Measurements from ENCODE around the gene TCF15.

DNA sequence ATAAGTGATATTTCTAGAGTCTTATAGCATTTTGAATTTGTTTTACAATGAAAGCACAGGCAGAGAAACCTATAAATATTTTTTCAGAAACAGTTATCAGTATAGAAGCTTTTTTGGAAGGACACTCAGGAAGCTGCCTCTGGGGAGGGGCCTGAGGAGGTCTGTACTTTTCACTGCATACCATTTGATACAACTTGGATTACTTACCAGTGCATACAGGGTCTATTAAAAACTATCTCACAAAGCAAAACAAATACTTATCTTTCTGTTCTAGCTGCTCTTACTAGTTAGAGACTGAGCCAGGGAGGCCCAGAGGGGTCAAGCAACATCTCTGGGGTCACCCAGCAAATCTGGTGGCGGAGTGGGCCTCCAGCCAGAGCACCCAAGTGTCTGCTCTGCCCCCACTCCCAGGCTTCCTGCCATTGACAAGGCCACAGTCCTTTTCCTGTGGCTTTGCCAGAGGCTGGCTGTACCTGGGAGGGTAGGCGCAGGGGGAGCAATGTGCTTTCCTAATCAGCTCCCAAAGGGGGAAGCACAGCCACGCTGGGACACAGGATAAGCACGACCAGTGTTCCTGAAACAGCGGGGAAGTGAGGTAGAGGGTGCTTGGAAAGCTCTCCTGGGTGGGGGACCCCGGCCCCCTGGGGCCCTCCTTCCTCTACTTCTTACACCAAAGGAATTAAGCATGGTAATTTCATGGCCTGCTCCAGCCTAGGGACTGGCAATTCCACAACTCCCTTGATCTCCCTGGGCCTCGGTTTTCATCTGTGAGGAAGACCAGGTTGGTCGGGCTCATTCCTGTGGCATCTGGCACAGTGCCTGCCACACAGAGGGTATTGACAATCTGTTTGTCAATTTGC lies 7.8 kb downstream of the TCF15 start:
- TF ChIP-seq ZNF263 (CRISPR knock-in tag; IDR thresholded peaks at IDR 0.05), result no peak
- TF ChIP-seq NFE2L1 (CRISPR knock-in tag; IDR thresholded peaks at IDR 0.05; ENCODE audit: borderline replicate concordance), result no peak
- TF ChIP-seq NBN (conservative IDR thresholded peaks at IDR 0.05), result no peak
- TF ChIP-seq, protein P1, sequence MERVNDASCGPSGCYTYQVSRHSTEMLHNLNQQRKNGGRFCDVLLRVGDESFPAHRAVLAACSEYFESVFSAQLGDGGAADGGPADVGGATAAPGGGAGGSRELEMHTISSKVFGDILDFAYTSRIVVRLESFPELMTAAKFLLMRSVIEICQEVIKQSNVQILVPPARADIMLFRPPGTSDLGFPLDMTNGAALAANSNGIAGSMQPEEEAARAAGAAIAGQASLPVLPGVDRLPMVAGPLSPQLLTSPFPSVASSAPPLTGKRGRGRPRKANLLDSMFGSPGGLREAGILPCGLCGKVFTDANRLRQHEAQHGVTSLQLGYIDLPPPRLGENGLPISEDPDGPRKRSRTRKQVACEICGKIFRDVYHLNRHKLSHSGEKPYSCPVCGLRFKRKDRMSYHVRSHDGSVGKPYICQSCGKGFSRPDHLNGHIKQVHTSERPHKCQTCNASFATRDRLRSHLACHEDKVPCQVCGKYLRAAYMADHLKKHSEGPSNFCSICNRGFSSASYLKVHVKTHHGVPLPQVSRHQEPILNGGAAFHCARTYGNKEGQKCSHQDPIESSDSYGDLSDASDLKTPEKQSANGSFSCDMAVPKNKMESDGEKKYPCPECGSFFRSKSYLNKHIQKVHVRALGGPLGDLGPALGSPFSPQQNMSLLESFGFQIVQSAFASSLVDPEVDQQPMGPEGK (CRISPR knock-in tag; IDR thresholded peaks at IDR 0.05), result no peak
- TF ChIP-seq, protein P2, sequence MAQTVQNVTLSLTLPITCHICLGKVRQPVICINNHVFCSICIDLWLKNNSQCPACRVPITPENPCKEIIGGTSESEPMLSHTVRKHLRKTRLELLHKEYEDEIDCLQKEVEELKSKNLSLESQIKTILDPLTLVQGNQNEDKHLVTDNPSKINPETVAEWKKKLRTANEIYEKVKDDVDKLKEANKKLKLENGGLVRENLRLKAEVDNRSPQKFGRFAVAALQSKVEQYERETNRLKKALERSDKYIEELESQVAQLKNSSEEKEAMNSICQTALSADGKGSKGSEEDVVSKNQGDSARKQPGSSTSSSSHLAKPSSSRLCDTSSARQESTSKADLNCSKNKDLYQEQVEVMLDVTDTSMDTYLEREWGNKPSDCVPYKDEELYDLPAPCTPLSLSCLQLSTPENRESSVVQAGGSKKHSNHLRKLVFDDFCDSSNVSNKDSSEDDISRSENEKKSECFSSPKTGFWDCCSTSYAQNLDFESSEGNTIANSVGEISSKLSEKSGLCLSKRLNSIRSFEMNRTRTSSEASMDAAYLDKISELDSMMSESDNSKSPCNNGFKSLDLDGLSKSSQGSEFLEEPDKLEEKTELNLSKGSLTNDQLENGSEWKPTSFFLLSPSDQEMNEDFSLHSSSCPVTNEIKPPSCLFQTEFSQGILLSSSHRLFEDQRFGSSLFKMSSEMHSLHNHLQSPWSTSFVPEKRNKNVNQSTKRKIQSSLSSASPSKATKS (CRISPR knock-in tag; IDR thresholded peaks at IDR 0.05), result no peak
- TF ChIP-seq ZNF850 (CRISPR knock-in tag; conservative IDR thresholded peaks at IDR 0.05), result no peak
- no peak for TF ChIP-seq ZNF776 (CRISPR knock-in tag; IDR thresholded peaks at IDR 0.05)
- TF ChIP-seq, protein P3, sequence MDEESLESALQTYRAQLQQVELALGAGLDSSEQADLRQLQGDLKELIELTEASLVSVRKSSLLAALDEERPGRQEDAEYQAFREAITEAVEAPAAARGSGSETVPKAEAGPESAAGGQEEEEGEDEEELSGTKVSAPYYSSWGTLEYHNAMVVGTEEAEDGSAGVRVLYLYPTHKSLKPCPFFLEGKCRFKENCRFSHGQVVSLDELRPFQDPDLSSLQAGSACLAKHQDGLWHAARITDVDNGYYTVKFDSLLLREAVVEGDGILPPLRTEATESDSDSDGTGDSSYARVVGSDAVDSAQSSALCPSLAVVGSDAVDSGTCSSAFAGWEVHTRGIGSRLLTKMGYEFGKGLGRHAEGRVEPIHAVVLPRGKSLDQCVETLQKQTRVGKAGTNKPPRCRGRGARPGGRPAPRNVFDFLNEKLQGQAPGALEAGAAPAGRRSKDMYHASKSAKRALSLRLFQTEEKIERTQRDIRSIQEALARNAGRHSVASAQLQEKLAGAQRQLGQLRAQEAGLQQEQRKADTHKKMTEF (CRISPR knock-in tag; IDR thresholded peaks at IDR 0.05), result no peak
- TF ChIP-seq ZNF274 (CRISPR knock-in tag; IDR thresholded peaks at IDR 0.05), result no peak
- TF ChIP-seq TEAD2 (CRISPR knock-in tag; IDR thresholded peaks at IDR 0.05), result no peak
- TF ChIP-seq ZFX (CRISPR knock-in tag; IDR thresholded peaks at IDR 0.05; ENCODE audit: low read depth), result no peak
- TF ChIP-seq ETV6 (CRISPR knock-in tag; conservative IDR thresholded peaks at IDR 0.05), result no peak
- TF ChIP-seq, protein P4, sequence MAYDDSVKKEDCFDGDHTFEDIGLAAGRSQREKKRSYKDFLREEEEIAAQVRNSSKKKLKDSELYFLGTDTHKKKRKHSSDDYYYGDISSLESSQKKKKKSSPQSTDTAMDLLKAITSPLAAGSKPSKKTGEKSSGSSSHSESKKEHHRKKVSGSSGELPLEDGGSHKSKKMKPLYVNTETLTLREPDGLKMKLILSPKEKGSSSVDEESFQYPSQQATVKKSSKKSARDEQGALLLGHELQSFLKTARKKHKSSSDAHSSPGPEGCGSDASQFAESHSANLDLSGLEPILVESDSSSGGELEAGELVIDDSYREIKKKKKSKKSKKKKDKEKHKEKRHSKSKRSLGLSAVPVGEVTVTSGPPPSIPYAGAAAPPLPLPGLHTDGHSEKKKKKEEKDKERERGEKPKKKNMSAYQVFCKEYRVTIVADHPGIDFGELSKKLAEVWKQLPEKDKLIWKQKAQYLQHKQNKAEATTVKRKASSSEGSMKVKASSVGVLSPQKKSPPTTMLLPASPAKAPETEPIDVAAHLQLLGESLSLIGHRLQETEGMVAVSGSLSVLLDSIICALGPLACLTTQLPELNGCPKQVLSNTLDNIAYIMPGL (CRISPR knock-in tag; IDR thresholded peaks at IDR 0.05; ENCODE audit: borderline replicate concordance in 1 of 2, low read depth in 1 of 2), result no peak
- TF ChIP-seq, protein P5, sequence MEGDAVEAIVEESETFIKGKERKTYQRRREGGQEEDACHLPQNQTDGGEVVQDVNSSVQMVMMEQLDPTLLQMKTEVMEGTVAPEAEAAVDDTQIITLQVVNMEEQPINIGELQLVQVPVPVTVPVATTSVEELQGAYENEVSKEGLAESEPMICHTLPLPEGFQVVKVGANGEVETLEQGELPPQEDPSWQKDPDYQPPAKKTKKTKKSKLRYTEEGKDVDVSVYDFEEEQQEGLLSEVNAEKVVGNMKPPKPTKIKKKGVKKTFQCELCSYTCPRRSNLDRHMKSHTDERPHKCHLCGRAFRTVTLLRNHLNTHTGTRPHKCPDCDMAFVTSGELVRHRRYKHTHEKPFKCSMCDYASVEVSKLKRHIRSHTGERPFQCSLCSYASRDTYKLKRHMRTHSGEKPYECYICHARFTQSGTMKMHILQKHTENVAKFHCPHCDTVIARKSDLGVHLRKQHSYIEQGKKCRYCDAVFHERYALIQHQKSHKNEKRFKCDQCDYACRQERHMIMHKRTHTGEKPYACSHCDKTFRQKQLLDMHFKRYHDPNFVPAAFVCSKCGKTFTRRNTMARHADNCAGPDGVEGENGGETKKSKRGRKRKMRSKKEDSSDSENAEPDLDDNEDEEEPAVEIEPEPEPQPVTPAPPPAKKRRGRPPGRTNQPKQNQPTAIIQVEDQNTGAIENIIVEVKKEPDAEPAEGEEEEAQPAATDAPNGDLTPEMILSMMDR (CRISPR knock-in tag; IDR thresholded peaks at IDR 0.05), result no peak

All from HepG2 (cell line).